Measurements from ENCODE around the gene AGBL1. TPM values are rescaled to one million over a fixed set of nuclear protein-coding genes. Genes with fewer than 3 reads are reported as not detected.

The AGBL1 gene
- total RNA-seq, 1 experiment from 2014 or later: not detected

GRCh38 chr15:86377914-86378313, 298.2 kb downstream of the AGBL1 start:
- TF ChIP-seq CTCF (IDR thresholded peaks at IDR 0.05; ENCODE audit: insufficient read depth in 1 of 2, low read depth in 1 of 2, low read length in 1 of 2, severe bottlenecking in 1 of 2, unreplicated experiment in 1 of 2): no peak
- peaks cover 19% of the 10 kb centered on the region for H3K27me3 Mint-ChIP-seq (ENCODE audit: insufficient read depth, unreplicated experiment)
- no peak for DNase-seq
- H3K4me1 Mint-ChIP-seq (ENCODE audit: low read depth, unreplicated experiment): no peaks in the 10 kb centered on the region
- no peak overlapping the region for H3K27ac Mint-ChIP-seq (ENCODE audit: unreplicated experiment)
- H3K9me3 ChIP-seq: no peaks in the 10 kb centered on the region
- H3K27me3 ChIP-seq (replicated peaks; ENCODE audit: control insufficient read depth, insufficient read depth, low read length): no peaks in the 10 kb centered on the region
- H3K4me3 Mint-ChIP-seq (ENCODE audit: unreplicated experiment): no peak overlapping the region
- ChIA-PET CTCF (no interaction called here), POLR2A (no interaction called here)
- no peaks in the 10 kb centered on the region for H3K9me3 Mint-ChIP-seq (ENCODE audit: unreplicated experiment)
- no peak overlapping the region for H3K4me3 ChIP-seq (ENCODE audit: low read depth, low read length)
- H3K36me3 ChIP-seq (ENCODE audit: control insufficient read depth, insufficient read depth, low read length): no peaks in the 10 kb centered on the region
- no peaks in the 10 kb centered on the region for H3K4me1 ChIP-seq
- intact Hi-C loops (cut with micrococcal nuclease; ENCODE audit: unreplicated experiment): no loop called here
- no TSS peak for BruUV-seq (replicated peaks)
- no peaks in the 10 kb centered on the region for H3K36me3 Mint-ChIP-seq (ENCODE audit: insufficient read depth, unreplicated experiment)

DNA sequence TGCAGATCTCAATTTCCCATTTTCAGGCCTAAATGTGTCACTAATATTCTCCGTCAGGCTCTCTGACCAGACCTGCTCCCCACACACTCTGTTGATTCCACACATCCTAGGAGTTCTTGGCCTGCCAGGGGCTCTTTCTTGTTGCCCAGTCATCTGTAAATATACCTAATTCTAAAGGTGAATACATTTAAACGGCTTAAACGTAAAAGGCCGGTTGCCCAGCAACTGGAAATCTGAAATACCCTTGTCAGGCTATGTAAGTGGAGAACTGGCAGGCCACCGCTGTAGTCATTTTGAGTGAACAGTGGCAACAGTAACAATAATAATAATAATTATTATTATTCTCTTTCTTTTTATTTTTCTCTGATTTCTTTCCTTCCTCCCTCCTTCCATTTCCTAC, 302.7 kb downstream of the AGBL1 start:
- no peak for DNase-seq
- Histone ChIP-seq H3K36me3 (ENCODE audit: control insufficient read depth, insufficient read depth, low read length) (no peaks in the 10 kb centered on the region), H3K4me3 (ENCODE audit: low read depth, low read length) (no peak overlapping the region), H3K27me3 (replicated peaks; ENCODE audit: control insufficient read depth, insufficient read depth, low read length) (no peaks in the 10 kb centered on the region), H3K4me1 (no peaks in the 10 kb centered on the region), H3K9me3 (no peaks in the 10 kb centered on the region)
- no peak for TF ChIP-seq CTCF (IDR thresholded peaks at IDR 0.05; ENCODE audit: insufficient read depth in 1 of 2, low read depth in 1 of 2, low read length in 1 of 2, severe bottlenecking in 1 of 2, unreplicated experiment in 1 of 2)
- no peak overlapping the region for H3K4me3 Mint-ChIP-seq (ENCODE audit: unreplicated experiment)
- ChIA-PET CTCF (no interaction called here), POLR2A (no interaction called here)
- no peaks in the 10 kb centered on the region for H3K4me1 Mint-ChIP-seq (ENCODE audit: low read depth, unreplicated experiment)
- intact Hi-C loops (cut with micrococcal nuclease; ENCODE audit: unreplicated experiment): no loop called here
- H3K36me3 Mint-ChIP-seq (ENCODE audit: insufficient read depth, unreplicated experiment): no peaks in the 10 kb centered on the region
- no peaks in the 10 kb centered on the region for H3K9me3 Mint-ChIP-seq (ENCODE audit: unreplicated experiment)
- H3K27ac Mint-ChIP-seq (ENCODE audit: unreplicated experiment): no peak overlapping the region
- BruUV-seq (replicated peaks): no TSS peak
- peaks cover 14% of the 10 kb centered on the region for H3K27me3 Mint-ChIP-seq (ENCODE audit: insufficient read depth, unreplicated experiment)

DNA sequence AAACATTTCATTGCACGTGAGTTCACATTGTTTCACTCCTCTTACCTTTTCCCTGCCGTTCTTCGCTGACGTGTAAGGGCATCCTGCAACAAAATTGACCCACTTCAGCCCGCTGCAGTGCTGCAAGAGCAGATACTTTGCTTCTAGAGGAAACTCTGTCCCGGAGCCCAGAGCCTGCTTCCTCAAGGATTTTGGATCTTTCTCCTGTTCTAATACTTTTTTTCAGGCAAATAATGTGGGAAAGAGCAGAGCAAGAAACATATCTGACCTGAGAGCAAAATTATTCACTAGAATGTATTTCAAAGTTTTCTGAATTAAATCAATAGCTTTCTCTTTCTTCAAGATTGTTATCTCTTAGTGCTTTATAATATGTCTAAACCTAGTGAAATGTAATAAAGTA, 303.9 kb downstream of the AGBL1 start:
- DNase-seq: no peak
- Histone ChIP-seq H3K27me3 (replicated peaks; ENCODE audit: control insufficient read depth, insufficient read depth, low read length) (no peaks in the 10 kb centered on the region), H3K9me3 (no peaks in the 10 kb centered on the region), H3K36me3 (ENCODE audit: control insufficient read depth, insufficient read depth, low read length) (no peaks in the 10 kb centered on the region), H3K4me1 (no peaks in the 10 kb centered on the region), H3K4me3 (ENCODE audit: low read depth, low read length) (no peak overlapping the region)
- no peak for TF ChIP-seq CTCF (IDR thresholded peaks at IDR 0.05; ENCODE audit: insufficient read depth in 1 of 2, low read depth in 1 of 2, low read length in 1 of 2, severe bottlenecking in 1 of 2, unreplicated experiment in 1 of 2)
- Mint-ChIP-seq H3K9me3 (ENCODE audit: unreplicated experiment) (no peaks in the 10 kb centered on the region), H3K27ac (ENCODE audit: unreplicated experiment) (no peak overlapping the region), H3K27me3 (ENCODE audit: insufficient read depth, unreplicated experiment) (peaks cover 14% of the 10 kb centered on the region), H3K4me1 (ENCODE audit: low read depth, unreplicated experiment) (no peaks in the 10 kb centered on the region), H3K36me3 (ENCODE audit: insufficient read depth, unreplicated experiment) (no peaks in the 10 kb centered on the region), H3K4me3 (ENCODE audit: unreplicated experiment) (no peak overlapping the region)
- ChIA-PET CTCF (no interaction called here), POLR2A (no interaction called here)
- BruUV-seq (replicated peaks): no TSS peak
- intact Hi-C loops (cut with micrococcal nuclease; ENCODE audit: unreplicated experiment): no loop called here
